MG63 (cell line): Measurements from ENCODE around the gene DYSF. TPM values are rescaled to one million over a fixed set of nuclear protein-coding genes. Genes with fewer than 3 reads are reported as not detected.

Source experiments
- DNase-seq: peaks from one replicate; pipeline ENCODE4 v3.0.0-alpha.2; 2020
- H3K27me3 ChIP-seq: fragments of 250-450 bp; sonication (Bioruptor Pico); 2 replicates; pipeline ENCODE4 v1.5.1; 2020; ENCODE audit warnings: mild to moderate bottlenecking, moderate library complexity
- H3K36me3 ChIP-seq: fragments of 250-450 bp; sonication (Bioruptor Pico); 2 replicates; pipeline ENCODE4 v1.5.1; 2020; ENCODE audit warnings: mild to moderate bottlenecking, moderate library complexity
- H3K4me3 ChIP-seq: fragments of 250-450 bp; sonication (Bioruptor Pico); 2 replicates; pipeline ENCODE4 v1.5.1; 2020; ENCODE audit warnings: mild to moderate bottlenecking, moderate library complexity
- H3K9me3 ChIP-seq: fragments of 250-450 bp; sonication (Bioruptor Pico); 2 replicates; pipeline ENCODE4 v1.5.1; 2020; ENCODE audit warnings: mild to moderate bottlenecking, moderate library complexity
- total RNA-seq: library from RNA; depleted of rRNA; stranded (reverse); fragments of >200 nt; shearing (Covaris generic); gene quantifications from 2 replicates; pipeline ENCODE4 v1.2.3, GENCODE V29; 2014; ENCODE audit warnings: low replicate concordance

Gene DYSF
- total RNA-seq, 1 experiment from 2014 or later, result 1.4 TPM

DNA sequence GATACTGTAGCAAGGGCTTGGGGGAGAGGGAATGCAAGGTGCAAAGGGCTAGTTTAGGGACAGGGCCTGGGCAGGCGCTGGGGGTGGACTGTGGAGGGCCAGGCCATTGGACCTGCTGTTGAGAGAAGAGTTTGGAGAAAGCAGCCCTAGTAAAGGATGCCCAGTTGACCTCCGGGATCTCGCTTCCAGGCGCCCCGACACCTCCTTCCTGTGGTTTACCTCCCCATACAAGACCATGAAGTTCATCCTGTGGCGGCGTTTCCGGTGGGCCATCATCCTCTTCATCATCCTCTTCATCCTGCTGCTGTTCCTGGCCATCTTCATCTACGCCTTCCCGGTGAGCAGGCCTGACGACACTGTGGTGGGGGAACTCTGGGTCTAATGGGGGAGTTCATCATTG lies 229.0 kb downstream of the DYSF start:
- no peak for DNase-seq
- H3K36me3 ChIP-seq, result no peaks in the 10 kb centered on the region
- no peak overlapping the region for H3K4me3 ChIP-seq
- H3K27me3 ChIP-seq, result no peaks in the 10 kb centered on the region
- no peaks in the 10 kb centered on the region for H3K9me3 ChIP-seq

- Histone ChIP-seq H3K9me3 (no peaks in the 10 kb centered on the region), H3K4me3 (no peak overlapping the region)
- DNase-seq, result no peak
Measured at GRCh38 chr2:71683070-71683469, 229.7 kb downstream of the DYSF start.

DNA sequence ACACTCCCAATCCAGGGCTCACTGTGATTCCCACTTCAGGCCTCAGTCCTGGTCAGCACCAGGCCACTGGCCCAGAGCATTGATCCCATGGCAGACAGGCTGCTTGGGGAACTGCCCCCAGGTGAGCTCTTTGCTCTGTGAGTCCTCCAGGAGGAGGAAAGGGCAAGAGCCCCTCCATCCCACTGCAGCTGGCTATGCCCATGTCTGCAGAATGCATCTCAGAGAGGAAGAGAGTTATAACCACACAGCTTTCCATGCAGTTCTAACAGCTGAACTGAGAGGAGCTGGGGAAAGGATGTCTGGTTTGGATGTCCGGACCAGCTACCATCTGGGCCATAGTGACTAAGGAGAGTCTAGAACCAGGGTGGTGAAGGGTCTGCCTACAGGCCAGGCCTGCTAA lies 230.3 kb downstream of the DYSF start:
- DNase-seq, result no peak
- no peak overlapping the region for H3K4me3 ChIP-seq
- H3K9me3 ChIP-seq, result no peaks in the 10 kb centered on the region
- H3K36me3 ChIP-seq, result no peaks in the 10 kb centered on the region
- H3K27me3 ChIP-seq, result no peaks in the 10 kb centered on the region

More at GRCh38 chr2:71683070-71683469, 229.7 kb downstream of the DYSF start:
- Histone ChIP-seq H3K27me3 (no peaks in the 10 kb centered on the region), H3K36me3 (no peaks in the 10 kb centered on the region)

DNA sequence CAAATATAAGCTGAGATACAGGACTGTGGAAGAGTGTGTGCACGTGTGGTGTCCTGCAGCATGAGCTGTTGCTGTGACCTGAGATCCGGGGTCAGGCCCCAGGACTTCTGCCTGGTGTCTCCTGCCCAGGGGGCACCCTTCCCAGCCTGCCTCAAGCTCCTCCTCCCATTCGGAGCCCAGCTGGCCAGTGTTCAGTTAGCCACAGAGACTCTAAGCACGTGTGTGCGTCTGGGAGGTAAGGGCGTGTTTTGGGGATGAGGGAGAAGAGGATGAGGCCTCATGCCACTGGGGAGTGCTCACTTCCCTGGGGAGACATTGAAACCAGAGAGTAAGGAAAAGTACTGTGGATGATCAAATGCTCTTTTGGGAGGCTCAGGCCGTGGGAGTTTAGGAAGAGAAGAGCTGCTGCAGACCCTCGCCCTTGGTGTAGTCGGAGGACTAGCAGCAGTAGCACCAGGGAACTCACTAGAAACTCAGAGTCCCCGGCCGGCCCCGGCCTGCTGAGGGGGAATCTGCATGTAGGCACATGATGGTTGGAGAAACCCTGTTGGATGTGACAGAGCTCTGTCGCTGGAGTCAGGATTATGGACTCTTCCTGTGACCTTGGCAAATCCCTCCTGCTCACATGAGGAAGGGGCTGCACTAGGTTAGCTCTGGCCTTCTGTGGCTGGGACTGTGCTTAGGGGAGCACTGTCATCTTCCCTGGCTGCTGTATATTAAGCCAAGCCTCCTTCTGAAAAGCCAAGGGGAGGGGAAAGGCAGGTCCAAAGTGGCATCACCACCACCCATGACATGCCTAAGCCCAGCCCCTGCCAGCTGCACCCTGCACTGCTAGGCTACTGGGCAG lies 231.1 kb downstream of the DYSF start:
- no peak overlapping the region for H3K4me3 ChIP-seq
- DNase-seq, result no peak
- no peaks in the 10 kb centered on the region for H3K9me3 ChIP-seq
- H3K36me3 ChIP-seq, result no peaks in the 10 kb centered on the region
- H3K27me3 ChIP-seq, result no peaks in the 10 kb centered on the region

- Histone ChIP-seq H3K27me3 (no peaks in the 10 kb centered on the region), H3K9me3 (no peaks in the 10 kb centered on the region), H3K36me3 (no peaks in the 10 kb centered on the region), H3K4me3 (no peak overlapping the region)
- no peak for DNase-seq
Measured at GRCh38 chr2:71685073-71685848, 231.9 kb downstream of the DYSF start.

DNA sequence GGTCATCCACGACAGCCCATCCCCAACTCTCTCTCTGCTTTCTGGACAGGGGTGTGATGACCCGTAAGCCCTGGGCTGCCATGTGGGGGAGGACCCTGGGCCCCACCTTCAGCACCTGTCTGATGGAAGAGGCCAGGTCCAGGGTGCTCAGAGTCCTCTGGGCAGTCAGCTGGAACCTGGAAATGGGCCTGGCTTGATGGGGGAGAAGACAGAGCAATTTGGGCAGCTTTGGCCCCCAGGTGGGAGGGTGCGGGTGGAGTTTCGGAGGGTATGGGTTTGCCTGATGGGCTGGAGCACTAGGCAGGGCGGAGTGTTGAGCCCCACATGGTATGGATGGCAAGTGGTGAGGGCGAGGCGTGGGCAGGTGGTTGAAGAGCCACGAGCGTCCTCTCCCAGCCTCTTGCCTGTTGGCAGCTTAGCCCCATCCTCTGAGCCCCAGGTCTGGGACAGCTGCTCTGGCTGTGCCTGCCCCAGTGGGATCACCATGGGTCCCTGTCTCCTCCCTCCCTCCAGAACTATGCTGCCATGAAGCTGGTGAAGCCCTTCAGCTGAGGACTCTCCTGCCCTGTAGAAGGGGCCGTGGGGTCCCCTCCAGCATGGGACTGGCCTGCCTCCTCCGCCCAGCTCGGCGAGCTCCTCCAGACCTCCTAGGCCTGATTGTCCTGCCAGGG lies 232.7 kb downstream of the DYSF start:
- H3K9me3 ChIP-seq, result no peaks in the 10 kb centered on the region
- H3K36me3 ChIP-seq, result no peaks in the 10 kb centered on the region
- H3K4me3 ChIP-seq, result no peak overlapping the region
- DNase-seq, result no peak
- no peaks in the 10 kb centered on the region for H3K27me3 ChIP-seq

- Histone ChIP-seq H3K9me3 (no peaks in the 10 kb centered on the region), H3K4me3 (no peak overlapping the region), H3K27me3 (no peaks in the 10 kb centered on the region), H3K36me3 (no peaks in the 10 kb centered on the region)
- no peak for DNase-seq
Measured at GRCh38 chr2:71686781-71687180, 233.4 kb downstream of the DYSF start.

GRCh38 chr2:71687412-71687811 lies 234.1 kb downstream of the DYSF start:
- DNase-seq, result no peak
- H3K27me3 ChIP-seq, result no peaks in the 10 kb centered on the region
- no peaks in the 10 kb centered on the region for H3K9me3 ChIP-seq
- no peaks in the 10 kb centered on the region for H3K36me3 ChIP-seq
- no peak overlapping the region for H3K4me3 ChIP-seq

DNA sequence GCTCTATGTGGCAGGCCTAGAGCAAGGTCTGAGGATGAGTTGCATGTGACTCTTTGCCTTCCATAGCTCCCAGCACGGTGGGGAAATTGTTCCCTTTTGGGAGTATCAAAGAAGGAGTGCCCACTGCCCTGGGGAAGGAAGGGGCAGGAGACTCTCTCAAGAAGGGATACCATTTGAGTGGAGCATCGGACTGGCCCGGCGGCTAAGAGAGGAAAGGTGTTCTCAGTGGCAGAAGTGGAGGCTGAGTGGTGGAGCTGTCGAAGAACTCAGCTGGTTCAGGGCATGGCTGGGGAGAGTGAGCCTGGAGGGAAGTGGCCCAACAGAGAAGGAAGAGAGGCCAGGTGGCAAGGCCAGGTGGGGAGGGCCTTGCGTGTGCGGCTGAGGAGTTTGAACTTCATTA lies 235.2 kb downstream of the DYSF start:
- no peak for DNase-seq
- H3K4me3 ChIP-seq, result no peak overlapping the region
- H3K9me3 ChIP-seq, result no peaks in the 10 kb centered on the region
- no peaks in the 10 kb centered on the region for H3K27me3 ChIP-seq
- H3K36me3 ChIP-seq, result no peaks in the 10 kb centered on the region

- Histone ChIP-seq H3K27me3 (no peaks in the 10 kb centered on the region), H3K4me3 (no peak overlapping the region), H3K36me3 (no peaks in the 10 kb centered on the region), H3K9me3 (no peaks in the 10 kb centered on the region)
- DNase-seq, result no peak
Measured at GRCh38 chr2:71689393-71689792, 236.0 kb downstream of the DYSF start.

GRCh38 chr2:71689968-71690834 lies 236.8 kb downstream of the DYSF start:
- Histone ChIP-seq H3K4me3 (no peak overlapping the region), H3K9me3 (no peaks in the 10 kb centered on the region), H3K36me3 (no peaks in the 10 kb centered on the region), H3K27me3 (no peaks in the 10 kb centered on the region)
- DNase-seq, result no peak

DNA sequence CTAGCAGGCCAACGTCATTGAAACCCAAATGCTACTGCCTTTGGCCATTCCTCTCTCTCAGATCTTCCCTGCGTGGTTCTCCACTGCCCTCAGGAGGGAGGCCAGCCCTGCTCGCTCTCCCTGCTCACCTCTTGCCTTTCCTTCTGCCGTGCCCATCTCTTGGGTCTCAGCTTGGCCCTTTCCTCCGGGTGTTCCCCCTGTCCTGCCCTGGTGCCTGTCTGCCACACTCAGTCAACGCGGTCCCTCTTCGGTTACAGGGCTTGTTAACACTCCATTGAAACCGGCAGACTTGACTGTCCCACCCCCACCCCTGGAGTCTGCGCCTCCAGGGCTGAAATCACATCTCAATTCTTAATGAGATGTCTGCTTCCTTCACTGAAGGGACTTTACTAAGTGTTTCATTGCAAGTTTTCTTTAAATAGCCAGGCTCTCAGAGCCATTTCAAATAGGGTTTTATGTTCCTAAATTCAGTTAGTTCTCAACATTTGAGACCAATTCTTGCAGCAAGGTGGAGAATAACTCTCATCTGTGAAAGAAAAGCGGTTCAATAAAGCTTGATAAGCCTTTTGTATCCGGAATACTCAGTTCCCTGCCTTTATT lies 237.6 kb downstream of the DYSF start:
- Histone ChIP-seq H3K4me3 (no peak overlapping the region), H3K9me3 (no peaks in the 10 kb centered on the region), H3K36me3 (no peaks in the 10 kb centered on the region), H3K27me3 (no peaks in the 10 kb centered on the region)
- DNase-seq, result no peak

DNA sequence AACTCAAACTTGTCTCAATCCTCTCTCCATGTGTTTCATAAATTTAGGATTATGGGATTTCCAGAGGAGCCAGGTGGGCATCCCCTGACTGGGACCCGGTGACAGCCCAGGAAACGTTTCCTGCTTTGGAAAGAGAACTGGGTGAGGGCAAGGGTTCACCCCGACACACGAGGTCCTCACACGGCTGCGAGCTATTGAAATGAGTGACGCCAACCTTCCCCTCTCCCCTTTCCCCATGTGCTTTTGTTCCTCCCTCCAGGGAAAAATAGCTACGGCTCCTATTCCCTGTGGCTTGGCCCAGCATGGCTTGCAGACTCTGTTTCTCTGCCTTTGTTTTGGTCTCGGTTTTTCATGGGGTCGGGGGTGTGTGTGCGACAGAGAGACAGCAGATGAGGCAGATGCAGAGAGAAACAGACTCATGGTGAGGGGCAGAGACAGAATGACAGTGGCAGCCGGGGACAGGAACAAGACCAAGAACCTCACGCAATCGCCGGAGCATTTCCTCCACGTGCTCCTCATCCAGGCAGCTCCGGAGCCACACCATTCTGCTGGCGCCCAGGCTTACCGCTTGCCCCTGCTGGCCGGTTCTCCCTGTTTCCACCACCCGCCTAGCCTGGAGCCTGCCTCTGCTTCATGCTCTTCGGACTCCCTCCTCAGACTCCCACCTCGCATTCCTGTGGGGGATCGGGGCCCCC lies 238.5 kb downstream of the DYSF start:
- Histone ChIP-seq H3K9me3 (no peaks in the 10 kb centered on the region), H3K4me3 (no peak overlapping the region), H3K27me3 (no peaks in the 10 kb centered on the region), H3K36me3 (no peaks in the 10 kb centered on the region)
- no peak for DNase-seq

- Histone ChIP-seq H3K9me3 (no peaks in the 10 kb centered on the region), H3K4me3 (no peak overlapping the region), H3K36me3 (no peaks in the 10 kb centered on the region), H3K27me3 (no peaks in the 10 kb centered on the region)
- DNase-seq, result no peak
Measured at GRCh38 chr2:71692621-71693277, 239.4 kb downstream of the DYSF start.
